ENCODE results near the gene LRRTM3. TPM values are rescaled to one million over a fixed set of nuclear protein-coding genes. Genes with fewer than 3 reads are reported as not detected.
A peak's percentile ranks its signal among the peaks of the same experiment; 100 is the strongest.

Gene LRRTM3
- polyA plus RNA-seq (2011; rRNA removed) (not detected in 2 replicates), polyA plus RNA-seq (2017; fragmentation: RNase III; extraction: RNeasy Plus Mini Kit Qiagen cat#74134 plus additional on column Dnase treatment) (not detected in 3 replicates), polyA minus RNA-seq (2011; rRNA and poly(A)+ RNA removed) (not detected in 2 replicates)
- polyA plus RNA-seq (2012; cell fraction: cytosol; rRNA removed), result not detected in 2 replicates
- not detected in 2 replicates for polyA plus RNA-seq (2012; cell fraction: nucleus; rRNA removed)

DNA sequence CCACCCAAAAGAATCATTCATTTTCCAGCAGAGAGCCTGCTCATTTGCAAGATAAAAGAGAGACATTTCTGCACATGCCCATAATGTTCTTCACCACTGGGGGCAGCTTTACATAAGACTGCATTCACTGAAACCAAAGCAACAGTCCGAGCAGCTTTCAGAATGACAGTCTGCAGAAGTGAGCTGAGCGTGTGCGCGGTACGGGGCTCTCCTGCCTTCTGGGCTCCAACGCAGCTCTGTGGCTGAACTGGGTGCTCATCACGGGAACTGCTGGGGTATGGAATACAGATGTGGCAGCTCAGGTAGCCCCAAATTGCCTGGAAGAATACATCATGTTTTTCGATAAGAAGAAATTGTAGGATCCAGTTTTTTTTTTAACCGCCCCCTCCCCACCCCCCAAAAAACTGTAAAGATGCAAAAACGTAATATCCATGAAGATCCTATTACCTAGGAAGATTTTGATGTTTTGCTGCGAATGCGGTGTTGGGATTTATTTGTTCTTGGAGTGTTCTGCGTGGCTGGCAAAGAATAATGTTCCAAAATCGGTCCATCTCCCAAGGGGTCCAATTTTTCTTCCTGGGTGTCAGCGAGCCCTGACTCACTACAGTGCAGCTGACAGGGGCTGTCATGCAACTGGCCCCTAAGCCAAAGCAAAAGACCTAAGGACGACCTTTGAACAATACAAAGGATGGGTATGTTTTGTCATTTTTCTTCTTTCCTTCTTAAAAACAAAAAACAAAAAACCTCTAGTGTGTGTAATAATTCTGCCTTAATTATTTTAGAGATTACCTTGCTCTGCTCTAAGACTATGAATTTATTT, at the start of gene LRRTM3:
TSS of gene LRRTM3 (plus strand) at position 141 of the 820 bp plus-strand sequence.
- ChIA-PET POLR2A (no interaction called here), CTCF (interaction anchor here (0.7 to 1.1 kb wide), 4 partner anchors 12 to 595 kb away, joined by 3 to 4 read pairs (median 4); no protein-coding TSS in a partner anchor)
- ATAC-seq (peak; percentile 93 to 99), FAIRE-seq (no peak), DNase-seq (ENCODE audit: low read depth in 1 of 2, low spot score in 1 of 2) (peak; percentile 47 to 70)
- no peaks in the 10 kb centered on the region for H3K4me1 ChIP-seq
- peak within 1 kb of the TSS; percentile 36; the same call in 2 of the 3 replicates for H3K4me2 ChIP-seq
- no peak within 1 kb of the TSS for H3K27ac ChIP-seq
- 22% methylated on average over 16 of the region's 16 CpGs for WGBS (ENCODE audit: missing lambda C conversion rate)
- H3K4me3 ChIP-seq, result no peak within 1 kb of the TSS
- no peaks in the 10 kb centered on the region for H3K9me3 ChIP-seq
- TF ChIP-seq RAD21 (conservative IDR thresholded peaks at IDR 0.05 in 1 of 2, IDR thresholded peaks at IDR 0.05 in 1 of 2) (peak in 1 of 2 experiments; percentile 29; a peak in 2 of 5 replicates), MAFK (IDR thresholded peaks at IDR 0.05; ENCODE audit: partially characterized antibody) (no peak)
- TF ChIP-seq, protein P1, sequence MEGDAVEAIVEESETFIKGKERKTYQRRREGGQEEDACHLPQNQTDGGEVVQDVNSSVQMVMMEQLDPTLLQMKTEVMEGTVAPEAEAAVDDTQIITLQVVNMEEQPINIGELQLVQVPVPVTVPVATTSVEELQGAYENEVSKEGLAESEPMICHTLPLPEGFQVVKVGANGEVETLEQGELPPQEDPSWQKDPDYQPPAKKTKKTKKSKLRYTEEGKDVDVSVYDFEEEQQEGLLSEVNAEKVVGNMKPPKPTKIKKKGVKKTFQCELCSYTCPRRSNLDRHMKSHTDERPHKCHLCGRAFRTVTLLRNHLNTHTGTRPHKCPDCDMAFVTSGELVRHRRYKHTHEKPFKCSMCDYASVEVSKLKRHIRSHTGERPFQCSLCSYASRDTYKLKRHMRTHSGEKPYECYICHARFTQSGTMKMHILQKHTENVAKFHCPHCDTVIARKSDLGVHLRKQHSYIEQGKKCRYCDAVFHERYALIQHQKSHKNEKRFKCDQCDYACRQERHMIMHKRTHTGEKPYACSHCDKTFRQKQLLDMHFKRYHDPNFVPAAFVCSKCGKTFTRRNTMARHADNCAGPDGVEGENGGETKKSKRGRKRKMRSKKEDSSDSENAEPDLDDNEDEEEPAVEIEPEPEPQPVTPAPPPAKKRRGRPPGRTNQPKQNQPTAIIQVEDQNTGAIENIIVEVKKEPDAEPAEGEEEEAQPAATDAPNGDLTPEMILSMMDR (IDR thresholded peaks at IDR 0.05), result peak; percentile 45

DNA sequence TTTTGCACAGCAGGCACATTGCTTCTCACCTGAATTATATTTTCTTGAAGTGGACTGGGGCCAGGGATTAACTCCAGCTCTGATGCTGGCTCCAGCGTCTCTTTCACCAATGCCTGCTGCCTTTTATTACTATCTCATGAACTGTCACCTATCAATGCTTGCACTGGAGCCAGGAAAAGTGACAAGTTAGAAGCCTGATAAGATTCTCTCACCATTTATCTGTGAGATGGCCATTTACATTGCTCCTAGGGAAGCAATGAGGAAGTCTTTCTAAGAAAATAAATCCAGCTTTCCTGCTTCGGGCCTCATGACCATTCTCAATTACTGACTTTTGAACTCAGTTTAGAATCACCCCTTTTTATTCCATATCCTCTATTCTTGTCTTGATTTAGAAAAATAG, 48.5 kb upstream of the LRRTM3 start:
- H3K4me3 ChIP-seq, result no peak overlapping the region
- ATAC-seq (no peak), FAIRE-seq (no peak), DNase-seq (ENCODE audit: low read depth in 1 of 2, low spot score in 1 of 2) (no peak)
- no peaks in the 10 kb centered on the region for H3K9me3 ChIP-seq
- no peak overlapping the region for H3K27ac ChIP-seq
- ChIA-PET POLR2A (no interaction called here), CTCF (no interaction called here)
- H3K4me2 ChIP-seq, result no peak overlapping the region
- H3K4me1 ChIP-seq, result no peaks in the 10 kb centered on the region
- 2% methylated on average over 2 of the region's 2 CpGs for WGBS (ENCODE audit: missing lambda C conversion rate)
- TF ChIP-seq JUNB (IDR thresholded peaks at IDR 0.05), result no peak
- TF ChIP-seq GATA3 (IDR thresholded peaks at IDR 0.05; ENCODE audit: borderline replicate concordance), result no peak
- no peak for TF ChIP-seq TFCP2L1 (CRISPR knock-in tag; IDR thresholded peaks at IDR 0.05)
- TF ChIP-seq RFX5 (IDR thresholded peaks at IDR 0.05), result no peak
- TF ChIP-seq, protein P2, sequence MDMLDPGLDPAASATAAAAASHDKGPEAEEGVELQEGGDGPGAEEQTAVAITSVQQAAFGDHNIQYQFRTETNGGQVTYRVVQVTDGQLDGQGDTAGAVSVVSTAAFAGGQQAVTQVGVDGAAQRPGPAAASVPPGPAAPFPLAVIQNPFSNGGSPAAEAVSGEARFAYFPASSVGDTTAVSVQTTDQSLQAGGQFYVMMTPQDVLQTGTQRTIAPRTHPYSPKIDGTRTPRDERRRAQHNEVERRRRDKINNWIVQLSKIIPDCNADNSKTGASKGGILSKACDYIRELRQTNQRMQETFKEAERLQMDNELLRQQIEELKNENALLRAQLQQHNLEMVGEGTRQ (IDR thresholded peaks at IDR 0.05), result no peak
- TF ChIP-seq ESRRA (IDR thresholded peaks at IDR 0.05; ENCODE audit: borderline replicate concordance, low read length), result no peak
- TF ChIP-seq RNF2 (IDR thresholded peaks at IDR 0.05; ENCODE audit: borderline replicate concordance, low read depth), result no peak
- no peak for TF ChIP-seq KDM1A (IDR thresholded peaks at IDR 0.05; ENCODE audit: low read depth)
- TF ChIP-seq, protein P3, sequence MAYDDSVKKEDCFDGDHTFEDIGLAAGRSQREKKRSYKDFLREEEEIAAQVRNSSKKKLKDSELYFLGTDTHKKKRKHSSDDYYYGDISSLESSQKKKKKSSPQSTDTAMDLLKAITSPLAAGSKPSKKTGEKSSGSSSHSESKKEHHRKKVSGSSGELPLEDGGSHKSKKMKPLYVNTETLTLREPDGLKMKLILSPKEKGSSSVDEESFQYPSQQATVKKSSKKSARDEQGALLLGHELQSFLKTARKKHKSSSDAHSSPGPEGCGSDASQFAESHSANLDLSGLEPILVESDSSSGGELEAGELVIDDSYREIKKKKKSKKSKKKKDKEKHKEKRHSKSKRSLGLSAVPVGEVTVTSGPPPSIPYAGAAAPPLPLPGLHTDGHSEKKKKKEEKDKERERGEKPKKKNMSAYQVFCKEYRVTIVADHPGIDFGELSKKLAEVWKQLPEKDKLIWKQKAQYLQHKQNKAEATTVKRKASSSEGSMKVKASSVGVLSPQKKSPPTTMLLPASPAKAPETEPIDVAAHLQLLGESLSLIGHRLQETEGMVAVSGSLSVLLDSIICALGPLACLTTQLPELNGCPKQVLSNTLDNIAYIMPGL (CRISPR knock-in tag; IDR thresholded peaks at IDR 0.05; ENCODE audit: borderline replicate concordance), result no peak
- TF ChIP-seq CEBPB (IDR thresholded peaks at IDR 0.05), result no peak
- no peak for TF ChIP-seq CBX8 (IDR thresholded peaks at IDR 0.05)
- no peak for TF ChIP-seq SMC3 (IDR thresholded peaks at IDR 0.05)
- TF ChIP-seq, protein P4, sequence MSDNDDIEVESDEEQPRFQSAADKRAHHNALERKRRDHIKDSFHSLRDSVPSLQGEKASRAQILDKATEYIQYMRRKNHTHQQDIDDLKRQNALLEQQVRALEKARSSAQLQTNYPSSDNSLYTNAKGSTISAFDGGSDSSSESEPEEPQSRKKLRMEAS (IDR thresholded peaks at IDR 0.05), result no peak
- no peak for TF ChIP-seq CHD4 (IDR thresholded peaks at IDR 0.05; ENCODE audit: borderline replicate concordance)
- no peak for TF ChIP-seq HDAC2 (IDR thresholded peaks at IDR 0.05)
- TF ChIP-seq MAZ (IDR thresholded peaks at IDR 0.05; ENCODE audit: borderline replicate concordance, low read depth, low read length), result no peak
- TF ChIP-seq POLR2AphosphoS2 (conservative IDR thresholded peaks at IDR 0.05; ENCODE audit: low read length), result no peak
- TF ChIP-seq RAD21 (conservative IDR thresholded peaks at IDR 0.05 in 1 of 2, IDR thresholded peaks at IDR 0.05 in 1 of 2), result no peak
- TF ChIP-seq, protein P5, sequence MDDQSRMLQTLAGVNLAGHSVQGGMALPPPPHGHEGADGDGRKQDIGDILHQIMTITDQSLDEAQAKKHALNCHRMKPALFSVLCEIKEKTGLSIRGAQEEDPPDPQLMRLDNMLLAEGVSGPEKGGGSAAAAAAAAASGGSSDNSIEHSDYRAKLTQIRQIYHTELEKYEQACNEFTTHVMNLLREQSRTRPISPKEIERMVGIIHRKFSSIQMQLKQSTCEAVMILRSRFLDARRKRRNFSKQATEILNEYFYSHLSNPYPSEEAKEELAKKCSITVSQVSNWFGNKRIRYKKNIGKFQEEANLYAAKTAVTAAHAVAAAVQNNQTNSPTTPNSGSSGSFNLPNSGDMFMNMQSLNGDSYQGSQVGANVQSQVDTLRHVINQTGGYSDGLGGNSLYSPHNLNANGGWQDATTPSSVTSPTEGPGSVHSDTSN (IDR thresholded peaks at IDR 0.05), result no peak
